RWPE2 (cell line): ENCODE measurements around the gene UBE2R2.

Source experiments
- ATAC-seq: fragments of 200-7000 bp; cut with Tn5 transposase; 3 replicates; pipeline ENCODE4 v1.9.1; 2021; ENCODE audit warnings: low read depth
- DNase-seq: peaks from one replicate; pipeline ENCODE4 v3.0.0-alpha.2; 2020; ENCODE audit warnings: low spot score
- H3K27ac ChIP-seq: fragments of 450-650 bp; 2 replicates; pipeline ENCODE4 v1.5.1; 2017; ENCODE audit warnings: mild to moderate bottlenecking; ENCODE audit not compliant: poor library complexity, severe bottlenecking
- H3K27me3 ChIP-seq: fragments of 250-450 bp; sonication (Bioruptor Pico); 2 replicates; pipeline ENCODE4 v1.5.1; 2021; ENCODE audit warnings: mild to moderate bottlenecking, moderate library complexity; ENCODE audit not compliant: insufficient read depth, poor library complexity, severe bottlenecking
- H3K36me3 ChIP-seq: fragments of 250-450 bp; sonication (Bioruptor Pico); 2 replicates; pipeline ENCODE4 v1.5.1; 2020; ENCODE audit warnings: low read depth, mild to moderate bottlenecking, moderate library complexity
- H3K4me1 ChIP-seq: fragments of 250-450 bp; sonication (Bioruptor Pico); 2 replicates; pipeline ENCODE4 v1.5.1; 2021; ENCODE audit warnings: mild to moderate bottlenecking, moderate library complexity; ENCODE audit not compliant: insufficient read depth, poor library complexity, severe bottlenecking
- H3K4me3 ChIP-seq: fragments of 250-450 bp; sonication (Bioruptor Pico); 2 replicates; pipeline ENCODE4 v1.5.1; 2021; ENCODE audit warnings: mild to moderate bottlenecking, moderate library complexity; ENCODE audit not compliant: severe bottlenecking
- H3K9me3 ChIP-seq: fragments of 250-450 bp; sonication (Bioruptor Pico); 2 replicates; pipeline ENCODE4 v1.5.1; 2021; ENCODE audit warnings: mild to moderate bottlenecking, moderate library complexity; ENCODE audit not compliant: severe bottlenecking
- CTCF ChIP-seq: fragments of 450-650 bp; IDR thresholded peaks from one replicate; pipeline ENCODE4 v1.5.1; 2017; ENCODE audit warnings: mild to moderate bottlenecking, moderate library complexity; ENCODE audit not compliant: poor library complexity, severe bottlenecking

UBE2R2 gene

GRCh38 chr9:33914887-33915628 is 98.1 kb downstream of the UBE2R2 start:
- peaks cover 67% of the 10 kb centered on the region for H3K36me3 ChIP-seq

GRCh38 chr9:33917036-33917435 is 100.1 kb downstream of the UBE2R2 start:
- no peaks in the 10 kb centered on the region for H3K27me3 ChIP-seq
- no peaks in the 10 kb centered on the region for H3K4me1 ChIP-seq
- H3K36me3 ChIP-seq, result peaks cover 80% of the 10 kb centered on the region
- no peak for TF ChIP-seq CTCF
- no peaks in the 10 kb centered on the region for H3K9me3 ChIP-seq
- ATAC-seq (no peak), DNase-seq (no peak)
- no peak overlapping the region for H3K4me3 ChIP-seq
- H3K27ac ChIP-seq, result no peak overlapping the region

More at GRCh38 chr9:33914887-33915628, 98.1 kb downstream of the UBE2R2 start:
- Histone ChIP-seq H3K27ac (no peak overlapping the region), H3K9me3 (no peaks in the 10 kb centered on the region), H3K4me1 (no peaks in the 10 kb centered on the region), H3K4me3 (no peak overlapping the region), H3K27me3 (no peaks in the 10 kb centered on the region)
- no peak for DNase-seq
- no peak for ATAC-seq
- TF ChIP-seq CTCF, result no peak

- peaks cover 80% of the 10 kb centered on the region for H3K36me3 ChIP-seq
- H3K27ac ChIP-seq, result no peak overlapping the region
- H3K27me3 ChIP-seq, result no peaks in the 10 kb centered on the region
- no peak overlapping the region for H3K4me3 ChIP-seq
- DNase-seq (no peak), ATAC-seq (no peak)
- no peaks in the 10 kb centered on the region for H3K9me3 ChIP-seq
- no peak for TF ChIP-seq CTCF
- H3K4me1 ChIP-seq, result no peaks in the 10 kb centered on the region
These were observed 102.4 kb downstream of the UBE2R2 start for GRCh38 chr9:33919276-33919897.

GRCh38 chr9:33921967-33922895 is 105.3 kb downstream of the UBE2R2 start:
- Histone ChIP-seq H3K4me1 (no peaks in the 10 kb centered on the region), H3K27ac (no peak overlapping the region), H3K4me3 (no peak overlapping the region), H3K9me3 (no peaks in the 10 kb centered on the region), H3K27me3 (no peaks in the 10 kb centered on the region), H3K36me3 (peaks cover 98% of the 10 kb centered on the region)
- peak; percentile 62 for TF ChIP-seq CTCF
- DNase-seq, result no peak
- ATAC-seq, result peak; percentile 35; the same call in 1 of the 3 replicates
